GM18520 (cell line): ENCODE results near the gene DVL2.
"Not testable (repeated sequence)": the region's sequence is repeated elsewhere in the genome, so short reads cannot be mapped to it uniquely, and the experiment has no call there.

Source experiments
- ATAC-seq: cut with Tn5 transposase; IDR thresholded peaks from one replicate; pipeline ENCODE4 v1.9.1; 2021; ENCODE audit not compliant: unreplicated experiment

The DVL2 gene

DNA sequence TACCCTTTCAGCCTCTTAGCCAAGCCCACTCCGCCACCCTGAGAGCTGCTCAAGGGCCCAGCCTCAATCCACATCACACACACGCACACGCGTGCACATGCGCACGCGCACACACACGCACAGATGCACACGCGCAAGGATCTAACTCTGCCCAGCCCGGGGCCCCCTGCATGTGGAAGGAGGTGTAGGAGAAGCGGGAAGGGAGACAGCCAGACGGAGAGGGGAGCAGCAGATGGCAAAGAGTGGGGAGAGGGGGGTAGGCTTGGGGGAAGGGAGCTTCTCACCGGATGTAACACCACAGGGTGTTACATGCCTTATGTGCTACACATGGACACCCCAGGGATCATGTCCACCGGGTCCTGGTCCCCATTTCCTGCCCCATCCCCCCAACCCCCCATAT is 30.0 kb downstream of the DVL2 start:
- ATAC-seq, result no peak

DNA sequence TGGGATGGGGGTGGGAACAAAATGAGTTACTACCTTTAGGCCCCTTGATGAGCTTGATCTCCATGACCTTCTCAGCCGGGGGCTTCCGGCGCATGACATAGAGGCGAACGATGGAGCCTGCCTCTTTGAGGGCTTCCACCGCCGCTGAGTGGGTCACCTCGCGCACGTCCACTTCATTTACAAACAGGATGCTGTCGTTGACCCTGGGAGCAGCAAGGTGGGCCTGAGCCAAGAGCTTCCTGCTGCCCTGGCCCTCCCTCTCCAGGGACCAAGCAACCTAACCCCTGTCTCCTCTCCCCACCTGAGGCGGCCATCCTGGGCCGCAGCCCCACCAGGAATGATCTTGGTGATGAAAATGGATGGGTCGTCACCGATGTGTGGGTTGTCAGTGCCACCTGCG is 30.9 kb downstream of the DVL2 start:
- ATAC-seq, result no peak

DNA sequence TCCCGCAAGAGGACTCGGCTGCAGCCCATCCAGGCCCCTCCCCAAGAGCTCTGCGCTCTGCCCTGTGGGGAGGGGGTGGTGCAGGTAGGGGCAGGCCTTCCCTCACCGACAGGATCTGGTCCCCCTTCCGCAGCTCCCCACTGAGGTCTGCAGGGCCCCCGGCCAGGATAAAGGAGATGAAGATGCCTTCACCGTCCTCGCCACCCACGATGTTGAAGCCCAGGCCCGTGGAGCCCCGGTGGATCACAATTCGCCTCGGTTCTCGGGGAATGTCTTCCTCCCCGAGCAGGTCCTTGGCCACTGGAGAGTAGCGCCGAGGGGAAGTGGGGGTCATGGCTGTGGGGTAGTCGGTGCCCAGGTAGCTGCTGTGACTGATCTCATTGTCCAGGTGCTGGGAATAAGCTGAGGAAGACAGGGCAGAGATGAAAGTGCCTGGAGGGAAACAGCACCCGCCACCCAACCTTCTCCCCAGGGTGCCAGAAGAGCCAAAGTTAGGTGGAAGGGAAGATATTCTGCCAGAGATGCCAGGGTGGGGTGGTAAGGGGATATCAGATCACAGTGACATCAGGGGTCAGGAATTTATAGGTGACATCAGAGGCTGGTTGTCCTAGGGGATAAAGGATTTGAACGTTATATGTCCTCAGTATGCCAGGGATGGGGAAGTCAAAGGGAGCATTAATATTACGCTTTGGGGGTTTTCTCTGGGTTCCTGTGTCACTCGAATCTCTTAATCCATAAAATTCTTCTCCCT is 37.5 kb downstream of the DVL2 start:
- ATAC-seq, result no peak

DNA sequence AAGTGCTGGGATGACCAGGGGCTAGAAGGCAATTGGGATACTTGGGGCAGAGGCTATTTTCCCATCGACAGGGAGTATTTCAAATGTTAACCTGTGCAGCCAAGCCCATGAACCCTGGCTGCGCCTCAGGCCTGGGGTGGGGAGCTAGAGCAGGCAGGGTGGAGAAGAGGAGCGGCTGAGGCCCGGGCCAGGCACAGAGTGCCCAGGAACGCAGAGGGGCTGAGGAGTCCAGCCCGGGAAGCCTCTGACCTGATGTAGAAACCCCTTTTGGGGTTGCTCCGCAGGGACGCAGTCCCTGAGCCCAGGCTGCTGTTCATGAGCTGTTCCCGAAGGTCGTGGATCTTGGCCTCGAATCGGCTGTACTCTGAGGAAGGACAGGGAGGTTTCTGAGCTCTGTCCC is 38.3 kb downstream of the DVL2 start:
- no peak for ATAC-seq

DNA sequence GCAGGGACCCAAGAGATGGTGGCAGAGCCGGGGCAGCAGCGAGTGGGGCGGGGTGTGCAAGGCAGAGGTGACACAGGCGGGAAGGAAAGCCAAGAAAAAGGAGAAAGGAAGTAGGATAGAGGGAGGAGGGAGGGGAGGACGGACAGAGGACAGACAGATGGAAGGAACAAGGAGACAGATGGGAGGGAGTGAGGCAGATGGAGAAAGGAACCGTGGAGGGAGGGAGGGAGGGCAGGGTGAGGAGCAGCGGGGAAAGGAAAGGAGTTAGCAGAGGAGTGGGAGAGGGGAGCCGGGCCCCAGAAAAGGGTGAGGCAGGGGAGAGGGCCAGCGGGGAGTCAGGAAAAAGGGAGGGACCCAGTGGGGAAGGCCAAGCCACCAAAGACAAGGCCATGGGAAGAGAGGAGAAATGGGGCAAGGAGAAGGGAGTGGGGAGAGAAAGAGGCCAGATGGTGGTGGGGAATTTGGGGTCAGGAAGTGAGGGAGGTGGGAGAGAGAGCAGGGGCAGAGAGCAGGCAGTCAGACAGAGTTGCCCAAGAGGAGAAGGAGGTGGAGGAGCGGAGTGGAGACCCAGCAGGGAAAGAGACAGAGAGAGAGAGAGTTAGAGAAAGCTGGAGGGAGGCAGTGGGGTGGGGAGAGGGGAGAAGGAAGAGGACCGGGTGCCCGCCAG is 41.9 kb downstream of the DVL2 start:
- no peak for ATAC-seq

DNA sequence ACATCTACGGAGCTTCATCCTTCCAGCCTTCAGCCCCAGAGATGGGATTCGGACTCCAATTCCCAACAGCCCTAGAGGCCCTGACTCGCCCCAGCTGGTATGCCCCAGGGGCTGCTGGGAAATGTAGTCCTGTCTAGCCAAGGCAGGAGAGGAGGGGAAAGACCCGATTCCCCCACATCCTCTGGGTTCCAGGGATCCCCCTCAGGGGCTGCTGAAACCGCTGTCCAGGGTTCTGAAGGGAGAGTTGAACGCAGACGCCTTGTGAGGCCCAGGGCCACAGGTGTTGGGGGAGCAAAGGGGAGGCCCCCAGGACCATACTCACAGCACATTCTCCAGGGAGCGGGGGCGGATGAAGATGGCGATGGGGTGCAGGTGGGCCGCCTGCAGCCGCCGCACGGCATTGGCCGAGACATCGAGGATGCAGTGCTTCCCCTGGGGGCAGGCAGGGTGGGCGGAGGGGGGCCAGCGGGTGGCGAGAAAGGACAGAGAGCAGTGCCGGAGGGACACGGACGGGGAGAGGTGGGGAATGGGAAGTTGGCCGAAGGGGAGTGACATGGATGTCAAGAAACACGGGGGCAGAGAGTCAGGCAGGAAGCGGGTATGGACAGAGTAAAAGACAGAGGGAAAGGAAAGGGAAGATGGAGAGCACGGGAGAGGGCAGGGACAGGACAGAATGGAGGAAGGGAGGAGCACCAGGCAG is 42.6 kb downstream of the DVL2 start:
- ATAC-seq, result no peak

DNA sequence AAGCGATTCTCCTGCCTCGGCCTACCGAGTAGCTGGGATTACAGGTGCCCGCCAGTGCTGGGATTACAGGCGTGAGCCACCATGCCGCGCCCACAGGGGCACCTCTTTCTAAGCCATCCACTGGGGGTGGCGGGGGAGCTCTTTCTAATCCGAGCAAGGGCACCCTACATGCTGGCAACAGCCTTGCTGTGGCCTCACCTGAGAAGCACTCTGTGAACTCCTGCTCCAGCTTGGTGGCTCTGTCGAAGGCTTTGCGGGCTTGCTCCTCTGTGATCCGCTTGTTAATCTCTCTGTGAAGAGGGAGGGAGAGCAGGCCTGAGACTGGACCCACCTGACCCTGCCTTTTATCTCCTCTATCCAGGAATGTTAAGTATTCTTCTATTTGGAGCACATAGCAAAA is 43.2 kb downstream of the DVL2 start:
- ATAC-seq, result no peak

DNA sequence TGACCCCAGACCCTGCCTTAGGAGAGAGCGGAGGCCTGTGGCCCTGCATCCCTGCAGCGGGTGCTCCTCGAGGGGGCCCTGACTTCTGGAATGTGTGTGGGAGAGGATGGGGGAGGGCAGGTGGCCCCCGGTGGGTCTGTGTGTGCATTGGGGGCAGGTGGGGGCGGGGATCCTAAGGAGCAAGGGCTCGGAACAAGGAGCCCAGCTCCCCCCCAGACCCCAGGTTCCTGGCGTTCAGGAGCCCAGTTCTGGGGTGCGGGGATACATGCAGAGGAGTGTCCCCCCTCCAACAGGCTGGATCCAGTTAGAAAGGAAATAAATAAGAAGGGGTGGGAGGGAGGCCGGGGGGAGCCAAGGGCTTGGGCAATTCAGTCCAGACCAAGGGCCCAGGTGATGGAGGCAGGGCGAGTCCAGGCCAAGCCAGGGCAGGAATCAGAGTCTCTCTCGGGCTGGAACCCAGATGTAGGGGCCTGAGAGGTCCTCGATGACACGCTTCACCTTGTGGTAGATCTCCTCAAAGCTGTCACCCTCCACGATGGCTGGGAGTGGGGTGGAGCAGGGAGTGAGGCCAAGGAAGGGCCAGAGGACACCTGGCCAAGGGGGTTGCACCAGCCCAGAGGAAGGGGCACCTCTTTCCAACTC is 43.9 kb downstream of the DVL2 start:
- ATAC-seq, result no peak

DNA sequence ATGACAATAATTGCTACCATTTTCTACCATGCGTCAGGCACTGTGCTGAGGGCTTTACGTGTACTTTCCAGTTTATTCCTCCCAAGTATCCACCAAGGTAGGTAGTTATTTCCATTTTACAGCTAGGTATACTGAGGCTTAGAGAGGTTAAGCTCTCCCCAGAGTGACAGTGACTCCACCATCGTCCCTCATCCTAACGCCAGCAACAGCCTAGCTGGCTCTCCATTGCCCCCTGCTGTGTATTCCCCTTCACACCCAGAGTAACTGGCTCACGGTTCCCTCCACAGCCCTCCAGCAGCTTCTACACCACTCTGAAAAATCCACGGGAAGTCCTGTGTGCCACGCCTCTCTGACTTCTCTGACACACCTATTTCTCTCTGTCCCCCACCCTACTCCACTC is 48.1 kb downstream of the DVL2 start:
- no peak for ATAC-seq

DNA sequence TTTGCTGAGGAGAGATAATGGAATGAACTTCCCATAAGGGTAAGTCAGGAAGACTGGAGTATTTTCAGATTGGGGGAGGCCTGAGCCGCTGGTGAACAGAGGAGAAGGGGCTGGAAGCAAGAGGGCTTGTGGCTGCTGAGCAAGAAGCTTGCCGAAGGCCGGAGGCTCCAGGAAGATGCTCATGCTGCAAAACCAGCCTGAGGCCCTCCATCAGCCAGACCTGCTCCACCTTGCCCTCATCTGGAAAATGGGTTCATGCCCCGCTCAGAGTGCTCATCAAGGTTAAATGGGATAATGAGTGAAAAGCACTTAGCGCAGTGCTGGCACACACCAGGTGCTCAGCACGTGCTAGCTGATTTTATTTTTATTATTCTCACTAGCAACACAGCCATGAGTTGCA is 49.7 kb downstream of the DVL2 start:
- ATAC-seq, result no peak

DNA sequence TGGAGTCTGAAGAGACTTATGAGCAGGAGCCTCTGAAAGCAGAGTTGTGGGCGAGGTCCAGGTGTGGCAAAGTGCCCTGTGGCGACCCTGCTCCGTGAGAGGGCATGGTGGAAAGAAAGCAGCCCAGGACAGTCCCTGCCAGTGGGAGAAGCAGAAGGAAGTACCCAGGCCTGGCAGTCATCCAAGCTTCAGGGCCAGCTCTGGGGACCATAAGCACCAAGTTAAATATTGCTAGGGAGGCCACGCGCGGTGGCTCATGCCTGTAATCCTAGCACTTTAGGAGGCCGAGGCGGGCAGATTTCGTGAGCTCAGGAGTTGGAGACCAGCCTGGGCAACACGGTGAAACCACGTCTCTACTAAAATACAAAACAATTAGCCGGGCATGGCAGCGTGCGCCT is 50.2 kb downstream of the DVL2 start:
- ATAC-seq, result no peak

DNA sequence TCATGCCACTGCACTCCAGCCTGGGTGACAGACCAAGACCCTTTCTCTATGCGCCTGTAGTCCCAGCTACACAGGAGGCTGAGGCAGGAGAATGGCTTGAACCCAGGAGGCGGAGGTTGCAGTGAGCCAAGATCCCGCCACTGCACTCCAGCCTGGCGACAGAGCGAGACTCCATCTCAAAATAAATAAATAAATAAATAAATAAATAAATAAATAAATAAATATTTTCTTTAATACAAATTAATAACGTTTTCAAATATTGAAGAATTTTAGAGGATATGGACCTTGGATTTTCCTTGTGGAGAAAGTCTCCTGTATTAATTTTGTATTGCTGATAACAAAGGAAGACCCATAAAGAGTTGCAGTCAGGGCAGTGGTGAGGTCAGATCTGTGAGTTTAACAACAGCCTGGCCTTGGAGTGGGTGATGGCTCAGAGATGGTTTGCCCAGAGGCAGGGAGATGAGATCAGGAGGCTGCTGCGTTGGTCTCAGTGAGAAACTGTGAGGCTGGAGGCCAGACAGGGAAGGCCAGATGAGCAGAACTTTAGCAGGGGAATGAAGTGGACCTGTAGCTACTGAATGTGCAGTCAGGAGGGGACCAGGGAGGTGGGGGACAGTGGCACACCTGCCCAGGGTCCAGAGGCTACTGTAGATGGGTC is 50.8 kb downstream of the DVL2 start:
- no peak for ATAC-seq

DNA sequence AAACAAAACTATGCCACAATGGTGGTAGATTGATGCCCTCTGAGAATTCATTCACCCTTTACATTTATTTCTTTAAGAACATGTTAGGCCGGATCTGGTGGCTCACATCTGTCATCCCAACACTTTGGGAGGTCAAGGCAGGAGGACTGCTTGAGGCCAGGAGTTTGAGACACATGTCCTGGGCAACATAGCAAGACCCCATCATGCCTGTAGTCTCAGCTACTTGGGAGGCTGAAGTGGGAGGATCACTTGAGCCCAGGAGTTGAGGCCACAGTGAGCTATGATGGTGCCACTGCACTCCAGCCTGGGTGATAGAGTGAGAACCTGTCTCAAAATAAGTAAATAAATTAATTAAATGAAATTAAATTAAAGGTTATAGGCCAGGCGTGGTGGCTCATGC is 52.2 kb downstream of the DVL2 start:
- ATAC-seq, result not testable (repeated sequence)

DNA sequence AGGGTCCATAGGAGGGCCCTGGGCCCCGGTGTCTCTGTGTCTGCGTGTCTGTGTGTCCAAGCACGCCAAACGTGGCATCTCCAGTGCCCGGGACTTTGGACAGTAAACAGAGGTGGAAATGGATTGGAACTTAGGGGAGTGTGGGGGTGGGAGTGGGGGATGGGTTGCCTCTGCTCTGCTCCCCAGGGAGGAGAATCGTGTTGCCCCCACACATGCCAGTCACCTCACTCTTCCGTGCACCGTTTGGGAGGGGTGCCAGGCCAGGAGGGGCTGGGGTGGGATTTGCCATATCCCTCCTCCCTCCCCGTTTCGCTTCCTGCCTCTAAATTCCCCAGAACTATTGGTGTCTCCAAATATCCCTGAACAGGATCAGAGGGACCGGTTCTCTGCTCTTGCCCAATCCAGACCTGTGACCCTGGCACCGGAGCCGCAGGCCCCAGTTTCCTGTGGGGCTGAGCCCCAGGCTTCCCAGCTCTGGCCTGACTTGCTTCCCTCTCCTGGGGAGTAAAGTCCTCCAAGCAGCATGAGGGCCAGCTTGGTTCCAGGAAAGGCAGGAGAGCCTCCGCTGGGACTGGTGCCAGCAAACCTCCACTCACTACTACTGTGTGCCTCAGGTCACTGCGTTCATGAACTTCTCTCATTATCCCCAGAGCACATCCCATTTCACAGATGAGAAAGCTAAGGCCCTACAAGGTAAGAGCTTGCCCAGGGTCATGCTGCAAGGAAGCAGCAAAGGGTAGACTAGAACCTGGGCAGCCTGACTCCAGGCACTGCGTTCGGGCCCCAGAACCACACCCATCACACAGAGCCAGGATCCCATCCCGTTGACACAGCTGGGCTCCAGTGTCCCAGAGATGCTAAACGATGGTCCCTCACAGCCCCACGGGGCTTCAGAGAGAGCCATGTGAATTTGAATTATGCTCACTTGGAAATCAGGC is 54.7 kb downstream of the DVL2 start, which contains the start of gene ASGR1:
TSS of gene ASGR1 (minus strand) at position 54 of the 938 bp plus-strand sequence. CDS start 807 bp downstream, outside the sequence.
- no peak for ATAC-seq

DNA sequence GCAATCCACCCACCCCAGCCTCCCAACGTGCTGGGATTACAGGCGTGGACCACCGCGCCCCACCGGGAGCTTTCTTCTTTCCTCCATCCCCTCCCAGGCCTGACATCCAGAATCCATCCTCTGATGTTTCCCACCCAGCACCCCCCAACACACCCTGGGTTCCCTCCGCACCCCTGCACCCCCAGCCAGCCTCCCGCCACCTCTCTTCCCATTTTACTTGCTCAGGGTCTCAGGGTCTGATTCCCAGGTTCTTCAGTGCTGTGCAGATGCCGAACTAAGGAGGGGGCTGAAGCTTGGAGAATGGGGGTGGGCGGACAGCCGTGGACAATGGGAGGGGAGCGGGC is 55.4 kb downstream of the DVL2 start:
- no peak for ATAC-seq

DNA sequence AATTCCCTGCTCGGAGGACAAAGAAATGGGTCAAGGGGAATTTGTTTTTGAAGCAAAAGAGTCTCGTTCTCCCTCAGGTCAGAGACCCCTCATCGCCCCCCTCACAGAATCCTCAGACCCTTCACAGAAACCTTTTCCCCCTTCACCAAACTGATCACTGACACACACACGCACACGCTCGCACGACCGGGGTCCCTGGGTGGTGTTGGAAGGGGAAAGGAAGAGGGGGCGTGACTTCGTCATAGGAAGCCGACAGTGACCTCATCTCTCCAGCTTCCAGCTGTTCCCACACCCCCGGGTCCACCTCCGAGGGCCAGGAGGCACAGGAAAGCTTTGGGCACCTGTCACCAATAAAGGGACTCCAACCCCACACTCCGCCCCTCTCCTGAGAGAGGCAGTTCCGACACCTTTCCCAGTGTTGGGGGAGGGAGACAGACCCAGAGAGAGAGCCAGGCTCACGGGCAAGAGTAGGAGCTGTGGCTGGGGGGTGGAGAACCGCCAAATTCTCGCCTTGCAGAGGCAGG is 56.3 kb downstream of the DVL2 start:
- ATAC-seq, result no peak

DNA sequence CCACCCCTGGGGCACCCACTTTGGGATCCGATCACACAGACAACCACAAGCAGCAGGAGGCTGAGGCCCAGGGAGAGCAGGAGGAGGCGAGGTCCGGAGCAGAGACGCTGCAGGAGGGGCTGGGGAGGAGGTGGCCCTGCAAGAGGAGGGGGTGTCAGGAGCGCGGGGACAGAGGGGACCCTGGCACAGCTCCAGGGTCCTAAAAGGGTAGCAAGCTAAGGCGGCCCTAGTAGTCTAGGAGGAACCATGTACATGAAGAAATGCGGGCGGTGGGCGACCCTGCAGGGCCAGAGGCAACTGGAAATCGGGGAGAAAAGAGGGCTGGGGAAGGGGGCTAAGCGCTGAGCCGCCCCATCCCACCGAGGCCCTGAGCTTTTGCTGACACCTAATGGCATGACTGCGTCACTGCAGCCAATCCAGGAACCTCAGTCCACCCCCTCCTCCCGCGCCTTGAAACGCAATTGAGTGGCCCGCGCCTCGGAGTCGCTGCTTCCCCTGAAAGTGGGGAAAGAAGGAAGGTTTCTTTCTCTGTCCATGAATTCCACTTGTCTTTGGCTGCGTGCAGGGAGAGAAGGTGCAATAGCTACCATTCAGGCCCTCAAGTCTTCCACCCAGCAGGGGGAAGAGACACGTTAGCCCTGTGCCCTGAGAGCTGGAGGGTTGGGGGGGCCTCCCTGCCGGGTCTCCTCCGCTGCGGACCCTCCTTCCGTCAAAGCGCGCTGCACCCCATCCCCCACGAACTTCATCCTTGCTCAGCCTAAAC is 56.9 kb downstream of the DVL2 start:
- no peak for ATAC-seq

DNA sequence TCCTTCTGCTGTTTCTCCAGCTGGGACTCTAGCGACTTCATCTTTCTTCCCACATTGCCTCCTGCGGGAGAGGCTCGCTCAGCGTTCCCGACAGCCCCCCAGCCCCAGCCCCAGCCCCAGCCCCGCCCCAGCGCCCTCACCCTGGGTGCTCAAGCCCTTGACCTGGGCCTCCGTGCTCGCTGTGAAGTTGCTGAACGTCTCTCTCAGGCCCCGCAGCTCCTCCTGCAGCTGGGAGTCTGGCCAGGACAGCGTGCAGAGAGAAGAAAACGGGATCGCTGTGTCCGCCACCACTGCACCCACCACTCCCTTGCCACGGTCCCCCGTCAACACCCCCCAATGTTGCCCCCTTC is 57.5 kb downstream of the DVL2 start:
- no peak for ATAC-seq

DNA sequence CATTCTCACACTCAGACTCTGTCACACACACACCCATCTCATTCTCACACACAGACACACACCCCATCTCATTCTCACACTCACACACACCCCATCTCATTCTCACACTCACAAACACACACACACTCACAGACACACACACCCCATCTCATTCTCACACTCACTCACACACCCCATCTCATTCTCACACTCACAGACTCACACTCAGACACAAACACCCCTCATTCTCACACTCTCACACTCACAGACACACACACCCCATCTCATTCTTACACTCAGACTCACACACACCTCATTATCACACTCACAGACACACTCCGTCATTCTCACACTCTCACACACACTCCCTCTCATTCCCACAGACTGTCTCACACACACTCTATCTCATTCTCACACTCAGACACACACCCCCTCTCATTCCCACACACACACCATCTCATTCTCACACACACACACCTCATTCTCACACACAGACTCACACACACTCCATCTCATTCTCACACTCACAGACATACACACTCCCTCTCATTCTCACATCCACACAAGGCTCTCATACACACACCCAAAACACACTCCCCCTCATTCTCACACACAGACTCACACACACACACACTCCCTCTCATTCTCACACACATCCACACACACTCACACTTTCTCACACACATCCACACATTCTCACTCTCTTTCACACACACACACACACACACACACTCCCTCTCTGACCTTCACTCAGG is 58.0 kb downstream of the DVL2 start:
- no peak for ATAC-seq
